HG03045 (cell line): ENCODE measurements around the gene FAM13A.
"Not testable (repeated sequence)": the region's sequence is repeated elsewhere in the genome, so short reads cannot be mapped to it uniquely, and the experiment has no call there.

Experiments used
- ATAC-seq: cut with Tn5 transposase; IDR thresholded peaks from one replicate; pipeline ENCODE4 v1.9.1; 2021; ENCODE audit warnings: mild to moderate bottlenecking, moderate library complexity; ENCODE audit not compliant: unreplicated experiment

Gene FAM13A

DNA sequence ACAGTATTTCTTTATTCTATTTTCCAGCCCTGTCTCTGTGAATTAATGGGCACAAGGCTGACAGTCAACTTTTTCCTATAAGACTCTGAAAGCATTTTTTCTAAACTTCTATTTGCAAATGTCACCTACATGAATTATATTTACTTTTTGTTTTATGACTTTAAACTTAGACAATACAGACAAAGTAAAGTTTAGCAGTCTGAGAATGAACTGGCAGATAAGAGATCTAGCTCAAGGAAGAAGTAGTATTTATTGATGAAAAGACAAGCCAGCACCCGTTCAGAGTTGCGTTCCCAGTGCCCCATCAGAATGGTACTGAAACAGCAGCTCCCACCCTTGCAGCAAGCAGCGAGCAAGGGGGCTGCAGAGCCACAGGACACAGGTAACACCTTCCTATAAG, 148.5 kb downstream of the FAM13A start:
- no peak for ATAC-seq

GRCh38 chr4:88908003-88908402, 149.0 kb downstream of the FAM13A start:
- no peak for ATAC-seq

DNA sequence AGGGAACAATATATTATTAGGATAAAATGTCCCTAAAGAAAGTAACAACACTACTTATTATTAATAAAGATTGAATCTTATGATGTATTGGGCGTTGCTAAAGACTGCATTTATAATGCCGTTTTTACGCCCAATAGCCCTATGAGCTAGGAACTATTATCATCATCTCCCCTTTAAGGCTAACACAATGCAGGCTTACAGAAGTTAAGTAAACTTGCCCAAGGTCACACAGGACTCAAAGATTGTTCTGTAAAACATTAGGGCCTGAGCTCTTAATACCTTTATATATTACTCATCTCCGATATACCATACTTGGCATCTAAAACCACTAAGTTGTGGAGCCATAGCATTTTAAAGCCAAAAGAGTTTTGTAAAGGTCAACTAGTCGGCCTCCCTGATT, 149.5 kb downstream of the FAM13A start:
- ATAC-seq = no peak

GRCh38 chr4:88904240-88904639, 152.7 kb downstream of the FAM13A start:
- not testable (repeated sequence) for ATAC-seq

- no peak for ATAC-seq
These were observed 156.6 kb downstream of the FAM13A start for GRCh38 chr4:88900432-88900831.

DNA sequence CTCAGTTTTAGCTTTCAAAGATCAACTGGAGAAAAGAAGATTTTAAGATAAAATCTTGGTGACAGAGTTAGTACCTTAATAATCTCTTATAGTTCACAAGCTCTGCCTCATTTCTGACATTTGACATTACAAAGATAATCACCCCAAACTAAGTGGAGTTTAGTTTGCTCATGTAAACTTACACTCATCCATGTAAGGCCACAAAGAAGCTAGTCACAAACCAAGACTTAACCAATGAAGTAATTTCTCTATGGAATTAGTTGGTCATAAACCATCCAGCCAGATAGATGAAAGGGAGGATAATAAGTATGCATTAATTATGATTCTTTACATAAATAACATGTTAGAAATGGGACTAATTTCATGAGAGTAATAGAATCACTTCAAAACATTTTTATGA, 159.2 kb downstream of the FAM13A start:
- no peak for ATAC-seq

- no peak for ATAC-seq
These were observed 159.8 kb downstream of the FAM13A start for GRCh38 chr4:88897180-88897579.

DNA sequence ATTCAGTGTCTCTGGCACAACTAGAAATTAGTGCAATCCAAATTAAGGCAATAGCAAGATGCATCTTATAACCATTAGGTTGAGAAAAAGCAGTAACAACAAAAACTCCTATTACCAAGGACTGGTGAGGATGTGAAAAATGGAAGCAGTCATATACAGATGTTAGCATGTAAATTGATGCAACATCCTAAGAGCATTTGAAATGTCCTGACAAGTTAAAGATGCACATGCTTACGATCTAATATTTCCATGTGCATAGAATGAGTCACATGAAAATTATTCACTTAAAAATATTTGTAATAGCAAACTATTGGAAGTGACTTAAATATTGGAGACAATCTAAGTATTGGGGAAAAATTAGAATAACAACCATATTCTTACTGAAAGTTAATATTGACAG, 163.0 kb downstream of the FAM13A start:
- no peak for ATAC-seq

GRCh38 chr4:88892646-88893045, 164.3 kb downstream of the FAM13A start:
- ATAC-seq = no peak

GRCh38 chr4:88891636-88892035, 165.3 kb downstream of the FAM13A start:
- no peak for ATAC-seq

DNA sequence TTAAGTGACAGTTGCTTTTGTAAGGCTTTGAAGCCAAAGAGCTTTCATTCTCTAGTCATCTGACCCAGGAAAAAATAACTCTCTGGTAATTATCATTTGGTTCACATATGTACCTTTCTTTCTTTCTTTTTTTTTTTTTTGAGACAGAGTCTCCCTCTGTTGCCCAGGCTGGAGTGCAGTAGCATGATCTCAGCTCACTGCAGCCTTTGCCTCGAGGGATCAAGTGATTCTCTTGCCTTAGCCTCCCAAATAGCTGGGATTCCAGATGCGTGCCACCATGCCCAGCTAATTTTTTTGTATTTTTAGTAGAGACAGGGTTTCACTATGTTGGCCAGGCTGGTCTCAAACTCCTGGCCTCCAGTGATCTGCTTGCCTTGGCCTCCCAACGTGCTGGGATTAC, 169.6 kb downstream of the FAM13A start:
- ATAC-seq = not testable (repeated sequence)

- ATAC-seq = no peak
These were observed 175.8 kb downstream of the FAM13A start for GRCh38 chr4:88881227-88881569.

- no peak for ATAC-seq
These were observed 176.3 kb downstream of the FAM13A start for GRCh38 chr4:88880501-88881226.

GRCh38 chr4:88879991-88880390, 177.0 kb downstream of the FAM13A start:
- ATAC-seq = no peak

DNA sequence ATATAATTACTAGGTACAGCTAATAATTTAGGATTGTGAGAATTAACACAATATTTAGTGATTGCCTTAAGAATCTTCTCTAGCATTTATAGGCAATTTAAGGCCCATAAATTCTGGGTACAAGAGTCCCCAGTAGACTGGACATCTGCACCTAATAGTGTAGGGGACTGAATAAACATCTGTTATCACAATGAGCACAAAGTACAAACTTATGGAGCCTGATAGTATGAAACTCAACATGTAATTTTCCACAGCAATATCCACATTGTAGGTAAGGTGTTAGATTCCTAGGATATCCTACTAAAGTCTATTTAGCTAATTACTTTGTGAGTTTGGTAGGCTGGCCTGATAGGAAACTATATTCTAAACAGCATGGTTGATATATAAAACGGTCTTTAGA, 178.3 kb downstream of the FAM13A start:
- no peak for ATAC-seq

DNA sequence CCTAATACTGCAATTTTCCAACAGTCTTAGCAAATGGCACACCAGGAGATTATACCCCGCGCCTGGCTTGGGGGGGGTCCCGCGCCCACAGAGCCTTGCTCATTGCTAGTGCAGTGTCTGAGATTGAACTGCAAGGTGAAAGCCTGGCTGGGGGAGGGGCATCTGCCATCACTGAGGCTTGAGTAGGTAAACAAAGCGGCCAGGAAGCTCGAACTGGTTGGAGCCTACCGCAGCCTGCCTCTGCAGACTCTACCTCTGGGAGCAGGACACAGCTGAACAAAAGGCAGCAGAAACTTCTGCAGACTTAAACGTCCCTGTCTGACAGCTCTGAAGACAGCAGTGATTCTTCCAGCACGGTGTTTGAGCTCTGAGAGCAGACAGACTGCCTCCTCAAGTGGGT, 186.6 kb downstream of the FAM13A start:
- no peak for ATAC-seq

DNA sequence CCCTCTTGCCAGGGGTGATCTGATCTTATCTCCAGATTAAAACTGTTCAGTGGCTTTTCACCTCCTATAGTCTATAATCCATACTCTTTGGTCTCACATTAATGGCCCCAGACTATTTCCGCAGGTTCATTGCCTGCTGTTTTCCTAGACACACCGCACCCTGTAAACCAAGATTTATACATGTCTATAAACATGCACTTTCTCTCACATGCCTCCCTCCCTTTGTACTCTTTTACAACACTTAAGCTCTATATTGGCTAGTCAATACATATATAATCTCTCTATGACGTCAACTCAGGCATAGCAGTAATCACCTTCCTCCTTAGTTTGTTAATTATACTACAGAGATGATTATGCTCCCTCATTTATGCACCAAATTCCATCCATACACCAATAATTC, 188.5 kb downstream of the FAM13A start:
- ATAC-seq = no peak

- no peak for ATAC-seq
These were observed 190.0 kb downstream of the FAM13A start for GRCh38 chr4:88866862-88867550.

- no peak for ATAC-seq
These were observed 191.5 kb downstream of the FAM13A start for GRCh38 chr4:88865466-88865865.

DNA sequence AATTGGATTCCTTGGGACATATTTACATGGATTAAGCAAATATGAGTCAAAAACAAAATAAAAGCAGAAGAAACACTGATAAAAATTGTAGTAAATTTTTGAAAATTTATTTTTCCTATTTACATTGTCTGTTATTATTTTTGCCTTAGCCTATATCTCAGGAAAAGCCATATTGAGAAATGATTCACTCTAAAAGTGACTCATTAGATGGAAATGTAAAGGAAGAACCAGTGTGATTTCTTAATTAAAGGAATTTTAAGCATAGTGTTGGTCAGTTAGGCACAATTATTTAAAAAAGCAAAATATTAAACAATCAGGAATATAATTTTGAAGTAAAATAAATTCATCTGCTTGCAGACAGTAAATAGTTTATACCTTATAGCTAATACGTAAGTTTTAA, 191.9 kb downstream of the FAM13A start:
- ATAC-seq = no peak

GRCh38 chr4:88860586-88860985, 196.4 kb downstream of the FAM13A start:
- no peak for ATAC-seq

GRCh38 chr4:88859191-88859812, 197.7 kb downstream of the FAM13A start:
- ATAC-seq = peak; percentile 11
